Measurements from ENCODE around the gene FHOD3.
A peak's percentile ranks its signal among the peaks of the same experiment; 100 is the strongest.
"Not testable (repeated sequence)": the region's sequence is repeated elsewhere in the genome, so short reads cannot be mapped to it uniquely, and the experiment has no call there.

The FHOD3 gene

GRCh38 chr18:36530676-36531405, 233.3 kb downstream of the FHOD3 start:
- DNase-seq = no peak

- no peak for DNase-seq
Observed at GRCh38 chr18:36531636-36532035, 234.1 kb downstream of the FHOD3 start.

GRCh38 chr18:36532394-36532793, 234.9 kb downstream of the FHOD3 start:
- DNase-seq = no peak

GRCh38 chr18:36532815-36533214, 235.3 kb downstream of the FHOD3 start:
- no peak for DNase-seq

GRCh38 chr18:36533446-36534153, 236.1 kb downstream of the FHOD3 start:
- no peak for DNase-seq

GRCh38 chr18:36534154-36534688, 236.7 kb downstream of the FHOD3 start:
- DNase-seq = peak; percentile 1

- no peak for DNase-seq
Observed at GRCh38 chr18:36535202-36535935, 237.9 kb downstream of the FHOD3 start.

GRCh38 chr18:36536426-36536825, 238.9 kb downstream of the FHOD3 start:
- no peak for DNase-seq

- DNase-seq = no peak
Observed at GRCh38 chr18:36537289-36537688, 239.8 kb downstream of the FHOD3 start.

- no peak for DNase-seq
Observed at GRCh38 chr18:36539674-36540231, 242.2 kb downstream of the FHOD3 start.

GRCh38 chr18:36543030-36543429, 245.5 kb downstream of the FHOD3 start:
- DNase-seq = no peak

GRCh38 chr18:36543991-36544725, 246.6 kb downstream of the FHOD3 start:
- no peak for DNase-seq

- no peak for DNase-seq
Observed at GRCh38 chr18:36545821-36546427, 248.4 kb downstream of the FHOD3 start.

- no peak for DNase-seq
Observed at GRCh38 chr18:36546876-36547275, 249.4 kb downstream of the FHOD3 start.

- DNase-seq = no peak
Observed at GRCh38 chr18:36547544-36547943, 250.0 kb downstream of the FHOD3 start.

GRCh38 chr18:36551274-36551673, 253.8 kb downstream of the FHOD3 start:
- not testable (repeated sequence) for DNase-seq

- no peak for DNase-seq
Observed at GRCh38 chr18:36558234-36558633, 260.7 kb downstream of the FHOD3 start.

- DNase-seq = no peak
Observed at GRCh38 chr18:36559149-36559857, 261.8 kb downstream of the FHOD3 start.

GRCh38 chr18:36560187-36560586, 262.7 kb downstream of the FHOD3 start:
- DNase-seq = no peak

- DNase-seq = no peak
Observed at GRCh38 chr18:36561046-36561445, 263.5 kb downstream of the FHOD3 start.

GRCh38 chr18:36564841-36565240, 267.3 kb downstream of the FHOD3 start:
- no peak for DNase-seq

Data from CD4-positive, alpha-beta T cell treated with Interleukin-10 for 1 hour (primary cell).